Inflammatory macrophage treated with lipopolysaccharide for 1 hour (primary cell): Measurements from ENCODE around the gene POC1A.
A peak's percentile ranks its signal among the peaks of the same experiment; 100 is the strongest.

Source experiments
- DNase-seq, 2 donors: peaks; one replicate each; pipeline ENCODE4 v3.0.0-alpha.2; 2020 to 2022

POC1A gene

GRCh38 chr3:52083556-52084087 lies 70.6 kb downstream of the POC1A start:
- no peak for DNase-seq

GRCh38 chr3:52082951-52083350 lies 71.3 kb downstream of the POC1A start:
- DNase-seq: no peak

- no peak for DNase-seq
Measured at GRCh38 chr3:52080830-52081719, 73.1 kb downstream of the POC1A start.

GRCh38 chr3:52079958-52080357 lies 74.3 kb downstream of the POC1A start:
- DNase-seq: no peak

GRCh38 chr3:52078781-52079560 lies 75.3 kb downstream of the POC1A start:
- DNase-seq: no peak

- no peak for DNase-seq
Measured at GRCh38 chr3:52077925-52078324, 76.3 kb downstream of the POC1A start.

- peak in 1 of 2 donors; percentile 12 for DNase-seq
Measured at GRCh38 chr3:52076896-52077780, 77.1 kb downstream of the POC1A start.

GRCh38 chr3:52073490-52073889 lies 80.7 kb downstream of the POC1A start:
- DNase-seq: peak; percentile 41 to 62

GRCh38 chr3:52072471-52072870 lies 81.8 kb downstream of the POC1A start:
- DNase-seq: no peak

GRCh38 chr3:52072020-52072419 lies 82.2 kb downstream of the POC1A start:
- no peak for DNase-seq

GRCh38 chr3:52070724-52071621 lies 83.2 kb downstream of the POC1A start:
- DNase-seq: peak; percentile 60 to 72

GRCh38 chr3:52069855-52070254 lies 84.4 kb downstream of the POC1A start:
- no peak for DNase-seq

GRCh38 chr3:52069135-52069534 lies 85.1 kb downstream of the POC1A start:
- DNase-seq: no peak

- no peak for DNase-seq
Measured at GRCh38 chr3:52068730-52069129, 85.5 kb downstream of the POC1A start.

GRCh38 chr3:52068055-52068571 lies 86.1 kb downstream of the POC1A start:
- no peak for DNase-seq

- DNase-seq: peak; percentile 66 to 88
Measured at GRCh38 chr3:52067526-52067925, 86.7 kb downstream of the POC1A start.

- DNase-seq: no peak
Measured at GRCh38 chr3:52067046-52067445, 87.2 kb downstream of the POC1A start.

GRCh38 chr3:52065264-52065756 lies 88.9 kb downstream of the POC1A start:
- DNase-seq: no peak

GRCh38 chr3:52064561-52064960 lies 89.7 kb downstream of the POC1A start:
- DNase-seq: no peak

GRCh38 chr3:52063026-52063723 lies 91.0 kb downstream of the POC1A start:
- no peak for DNase-seq
